ENCODE measurements around the gene MPLKIP. TPM values are rescaled to one million over a fixed set of nuclear protein-coding genes. Genes with fewer than 3 reads are reported as not detected.

MPLKIP gene
- total and polyA plus RNA-seq, 10 of the 15 experiments (the other 5 are each of a cell fraction or from before 2014, with no cell fraction given) = 4.6 to 78.8 (median 37.2) TPM

- TF ChIP-seq, protein P1, sequence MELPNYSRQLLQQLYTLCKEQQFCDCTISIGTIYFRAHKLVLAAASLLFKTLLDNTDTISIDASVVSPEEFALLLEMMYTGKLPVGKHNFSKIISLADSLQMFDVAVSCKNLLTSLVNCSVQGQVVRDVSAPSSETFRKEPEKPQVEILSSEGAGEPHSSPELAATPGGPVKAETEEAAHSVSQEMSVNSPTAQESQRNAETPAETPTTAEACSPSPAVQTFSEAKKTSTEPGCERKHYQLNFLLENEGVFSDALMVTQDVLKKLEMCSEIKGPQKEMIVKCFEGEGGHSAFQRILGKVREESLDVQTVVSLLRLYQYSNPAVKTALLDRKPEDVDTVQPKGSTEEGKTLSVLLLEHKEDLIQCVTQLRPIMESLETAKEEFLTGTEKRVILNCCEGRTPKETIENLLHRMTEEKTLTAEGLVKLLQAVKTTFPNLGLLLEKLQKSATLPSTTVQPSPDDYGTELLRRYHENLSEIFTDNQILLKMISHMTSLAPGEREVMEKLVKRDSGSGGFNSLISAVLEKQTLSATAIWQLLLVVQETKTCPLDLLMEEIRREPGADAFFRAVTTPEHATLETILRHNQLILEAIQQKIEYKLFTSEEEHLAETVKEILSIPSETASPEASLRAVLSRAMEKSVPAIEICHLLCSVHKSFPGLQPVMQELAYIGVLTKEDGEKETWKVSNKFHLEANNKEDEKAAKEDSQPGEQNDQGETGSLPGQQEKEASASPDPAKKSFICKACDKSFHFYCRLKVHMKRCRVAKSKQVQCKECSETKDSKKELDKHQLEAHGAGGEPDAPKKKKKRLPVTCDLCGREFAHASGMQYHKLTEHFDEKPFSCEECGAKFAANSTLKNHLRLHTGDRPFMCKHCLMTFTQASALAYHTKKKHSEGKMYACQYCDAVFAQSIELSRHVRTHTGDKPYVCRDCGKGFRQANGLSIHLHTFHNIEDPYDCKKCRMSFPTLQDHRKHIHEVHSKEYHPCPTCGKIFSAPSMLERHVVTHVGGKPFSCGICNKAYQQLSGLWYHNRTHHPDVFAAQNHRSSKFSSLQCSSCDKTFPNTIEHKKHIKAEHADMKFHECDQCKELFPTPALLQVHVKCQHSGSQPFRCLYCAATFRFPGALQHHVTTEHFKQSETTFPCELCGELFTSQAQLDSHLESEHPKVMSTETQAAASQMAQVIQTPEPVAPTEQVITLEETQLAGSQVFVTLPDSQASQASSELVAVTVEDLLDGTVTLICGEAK (IDR thresholded peaks at IDR 0.05; ENCODE audit: borderline replicate concordance) = no peak
- TF ChIP-seq SPI1 (IDR thresholded peaks at IDR 0.05; ENCODE audit: borderline replicate concordance, insufficient read depth, low read depth, low read length) = no peak
- no peak for TF ChIP-seq CTCF (IDR thresholded peaks at IDR 0.05 in 2 of 3, conservative IDR thresholded peaks at IDR 0.05 in 1 of 3; ENCODE audit: control insufficient read depth in 2 of 3, extremely low read depth in 1 of 3, insufficient read depth in 1 of 3, low read depth in 3 of 3, low read length in 3 of 3)
- no peak for TF ChIP-seq SP1 (IDR thresholded peaks at IDR 0.05; ENCODE audit: low read depth, low read length)
These were observed 36.7 kb downstream of the MPLKIP start (continued) for GRCh38 chr7:40097728-40098127.

DNA sequence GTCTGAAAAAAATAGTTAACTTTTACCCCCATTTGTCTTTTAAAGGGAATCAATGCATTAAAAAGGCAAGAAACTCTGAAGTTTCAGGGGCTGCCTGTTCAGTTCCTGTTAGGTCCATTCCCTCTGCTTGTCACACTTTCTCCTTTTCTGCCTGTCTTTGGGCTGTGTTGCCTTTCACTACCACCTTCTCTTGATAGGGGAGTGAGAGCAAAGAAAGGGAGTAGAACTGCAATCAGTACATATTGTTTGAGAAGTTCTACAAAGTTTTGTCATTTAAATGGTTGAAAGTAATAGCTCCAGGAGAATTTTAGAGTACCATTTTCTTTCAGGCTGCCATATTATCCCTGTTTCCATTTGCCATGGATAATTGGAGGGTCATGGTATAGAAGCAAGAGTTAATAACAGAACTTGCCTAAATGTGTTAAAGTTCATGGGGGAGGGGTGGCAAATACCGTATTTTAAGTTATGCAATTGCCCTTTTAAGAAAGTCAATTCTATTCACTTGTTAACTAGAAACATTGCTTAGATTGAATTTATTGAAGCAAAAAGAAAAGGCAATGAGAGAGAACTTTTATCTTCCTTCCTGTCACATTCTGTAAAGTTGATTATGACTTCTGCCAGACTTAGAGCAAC is 38.6 kb downstream of the MPLKIP start:
- H2AFZ ChIP-seq (ENCODE audit: control insufficient read depth, low read depth, low read length) = no peak overlapping the region
- H3K9me3 ChIP-seq (replicated peaks; ENCODE audit: control insufficient read depth, insufficient read depth, low read length) = no peaks in the 10 kb centered on the region
- no peaks in the 10 kb centered on the region for H3K4me1 ChIP-seq (ENCODE audit: control insufficient read depth, insufficient read depth, low read length)
- no peak overlapping the region for H3K27ac ChIP-seq (ENCODE audit: control insufficient read depth, insufficient read depth)
- H3K4me2 ChIP-seq (ENCODE audit: control insufficient read depth, insufficient read depth) = no peak overlapping the region
- peaks cover 1 to 9% of the 10 kb centered on the region in 2 experiments for H3K36me3 ChIP-seq (ENCODE audit: control insufficient read depth in 2 of 2, insufficient read depth in 2 of 2, low read length in 1 of 2)
- RAD21 ChIA-PET (ENCODE audit: unreplicated experiment) = no interaction called here
- SMC1A ChIA-PET (ENCODE audit: uncharacterized antibody, unreplicated experiment) = no interaction called here
- no peaks in the 10 kb centered on the region for H3K27me3 ChIP-seq (replicated peaks in 1 of 2; ENCODE audit: control insufficient read depth in 2 of 2, insufficient read depth in 2 of 2, low read length in 1 of 2)
- H4K20me1 ChIP-seq (ENCODE audit: control insufficient read depth, insufficient read depth) = no peaks in the 10 kb centered on the region
- no peak for ATAC-seq
- in situ Hi-C loops (cut with MboI) = no loop called here
- H3K4me3 ChIP-seq = no peak overlapping the region
- H3K9ac ChIP-seq (ENCODE audit: control insufficient read depth, insufficient read depth, low read length) = no peak overlapping the region
- intact Hi-C loops (cut with micrococcal nuclease; ENCODE audit: unreplicated experiment) = no loop called here
- peak; percentile 27 for FAIRE-seq
- CTCF ChIA-PET = no interaction called here
- no TSS peak for BruUV-seq (replicated peaks)
- no peaks in the 10 kb centered on the region for H3K79me2 ChIP-seq (ENCODE audit: control insufficient read depth, insufficient read depth, low read length)
- 100% methylated on average over 1 of the region's 1 CpG for WGBS (ENCODE audit: insufficient coverage, insufficient replicate concordance, low lambda C conversion rate, missing lambda C conversion rate)
- DNase-seq (ENCODE audit: low read depth, low spot score) = no peak
- POLR2A ChIA-PET = no interaction called here
- TF ChIP-seq CBX3 (IDR thresholded peaks at IDR 0.05; ENCODE audit: borderline replicate concordance, low read depth) (no peak), BCL11A (IDR thresholded peaks at IDR 0.05; ENCODE audit: low read depth, low read length) (no peak), ZNF217 (IDR thresholded peaks at IDR 0.05) (no peak), CBFB (IDR thresholded peaks at IDR 0.05; ENCODE audit: low read depth) (no peak), EED (IDR thresholded peaks at IDR 0.05; ENCODE audit: low read depth) (no peak), ZNF687 (IDR thresholded peaks at IDR 0.05) (no peak)
- TF ChIP-seq, protein P2, sequence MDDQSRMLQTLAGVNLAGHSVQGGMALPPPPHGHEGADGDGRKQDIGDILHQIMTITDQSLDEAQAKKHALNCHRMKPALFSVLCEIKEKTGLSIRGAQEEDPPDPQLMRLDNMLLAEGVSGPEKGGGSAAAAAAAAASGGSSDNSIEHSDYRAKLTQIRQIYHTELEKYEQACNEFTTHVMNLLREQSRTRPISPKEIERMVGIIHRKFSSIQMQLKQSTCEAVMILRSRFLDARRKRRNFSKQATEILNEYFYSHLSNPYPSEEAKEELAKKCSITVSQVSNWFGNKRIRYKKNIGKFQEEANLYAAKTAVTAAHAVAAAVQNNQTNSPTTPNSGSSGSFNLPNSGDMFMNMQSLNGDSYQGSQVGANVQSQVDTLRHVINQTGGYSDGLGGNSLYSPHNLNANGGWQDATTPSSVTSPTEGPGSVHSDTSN (IDR thresholded peaks at IDR 0.05; ENCODE audit: insufficient replicate concordance, low read depth, low read length) = no peak

Data from GM12878 (cell line).